Measurements from ENCODE around the gene OSTN. TPM values are rescaled to one million over a fixed set of nuclear protein-coding genes. Genes with fewer than 3 reads are reported as not detected.
"Not testable (repeated sequence)": the region's sequence is repeated elsewhere in the genome, so short reads cannot be mapped to it uniquely, and the experiment has no call there.

The OSTN gene
- total and polyA plus RNA-seq, 9 donors, result 0.02 to 0.43 (median 0.27) TPM; not detected in 5

- Histone ChIP-seq H3K4me1 (ENCODE audit: insufficient read depth) (no peaks in the 10 kb centered on the region), H3K4me3 (no peak overlapping the region), H3K9me3 (no peaks in the 10 kb centered on the region), H3K27me3 (no peaks in the 10 kb centered on the region), H3K27ac (peak overlapping the region in 1 of 2 donors; percentile 41), H3K36me3 (no peaks in the 10 kb centered on the region)
- intact Hi-C loops (cut with DNase I), result no loop called here
- no peak for TF ChIP-seq POLR2A (IDR thresholded peaks at IDR 0.05)
- no peak for TF ChIP-seq EP300 (IDR thresholded peaks at IDR 0.05)
- TF ChIP-seq CTCF (IDR thresholded peaks at IDR 0.05), result no peak
- DNase-seq, result no peak
Observed at GRCh38 chr3:191263365-191263764, 64.3 kb downstream of the OSTN start.

GRCh38 chr3:191263850-191264249 lies 64.8 kb downstream of the OSTN start:
- H3K4me1 ChIP-seq (ENCODE audit: insufficient read depth), result no peaks in the 10 kb centered on the region
- H3K9me3 ChIP-seq, result no peaks in the 10 kb centered on the region
- no peak for TF ChIP-seq POLR2A (IDR thresholded peaks at IDR 0.05)
- no peak for TF ChIP-seq CTCF (IDR thresholded peaks at IDR 0.05)
- no peak for TF ChIP-seq EP300 (IDR thresholded peaks at IDR 0.05)
- peak overlapping the region in 1 of 2 donors; percentile 41 for H3K27ac ChIP-seq
- intact Hi-C loops (cut with DNase I), result no loop called here
- DNase-seq, result no peak
- no peaks in the 10 kb centered on the region for H3K36me3 ChIP-seq
- H3K4me3 ChIP-seq, result no peak overlapping the region
- 8 to 34% (median 29%) methylated on average over 3 of the region's 3 CpGs for WGBS, 3 donors
- no peaks in the 10 kb centered on the region for H3K27me3 ChIP-seq

- TF ChIP-seq POLR2A (IDR thresholded peaks at IDR 0.05) (no peak), CTCF (IDR thresholded peaks at IDR 0.05) (no peak), EP300 (IDR thresholded peaks at IDR 0.05) (no peak)
- Histone ChIP-seq H3K4me1 (ENCODE audit: insufficient read depth) (no peaks in the 10 kb centered on the region), H3K36me3 (no peaks in the 10 kb centered on the region), H3K27me3 (no peaks in the 10 kb centered on the region), H3K27ac (no peak overlapping the region), H3K4me3 (no peak overlapping the region), H3K9me3 (no peaks in the 10 kb centered on the region)
- DNase-seq, result no peak
- intact Hi-C loops (cut with DNase I), result no loop called here
Observed at GRCh38 chr3:191268737-191269136, 69.7 kb downstream of the OSTN start.

GRCh38 chr3:191269289-191270085 lies 70.4 kb downstream of the OSTN start:
- H3K27ac ChIP-seq, result no peak overlapping the region
- TF ChIP-seq EP300 (IDR thresholded peaks at IDR 0.05), result no peak
- TF ChIP-seq CTCF (IDR thresholded peaks at IDR 0.05), result no peak
- TF ChIP-seq POLR2A (IDR thresholded peaks at IDR 0.05), result no peak
- H3K4me1 ChIP-seq (ENCODE audit: insufficient read depth), result no peaks in the 10 kb centered on the region
- H3K36me3 ChIP-seq, result no peaks in the 10 kb centered on the region
- H3K4me3 ChIP-seq, result no peak overlapping the region
- no peaks in the 10 kb centered on the region for H3K9me3 ChIP-seq
- intact Hi-C loops (cut with DNase I), result no loop called here
- H3K27me3 ChIP-seq, result no peaks in the 10 kb centered on the region
- no peak for DNase-seq
- 73 to 90% (median 80%) methylated on average over 5 of the region's 5 CpGs for WGBS, 3 donors

- H3K9me3 ChIP-seq; DNase-seq; H3K27me3 ChIP-seq; H3K27ac ChIP-seq; H3K4me1 ChIP-seq (ENCODE audit: insufficient read depth); intact Hi-C loops (cut with DNase I); H3K4me3 ChIP-seq; H3K36me3 ChIP-seq: not testable (repeated sequence)
- WGBS, 3 donors, result 90 to 95% (median 93%) methylated on average over 14 of the region's 14 CpGs
Observed at GRCh38 chr3:191275244-191275643, 76.2 kb downstream of the OSTN start.

Measured in ovary (tissue), 9 donors.